ENCODE results near the gene ENO3.

Gene ENO3

GRCh38 chr17:4951486-4951885 is 567 bp downstream of the ENO3 start:
- Mint-ChIP-seq H3K27me3 (peaks cover 1% of the 10 kb centered on the region), H3K27ac (peak overlapping the region; percentile 92), H3K9me3 (no peaks in the 10 kb centered on the region), H3K4me3 (peak overlapping the region; percentile 99), H3K4me1 (peaks cover 24% of the 10 kb centered on the region), H3K36me3 (ENCODE audit: low read depth) (peaks cover 13% of the 10 kb centered on the region)
- ATAC-seq: no peak
- no peak for DNase-seq

DNA sequence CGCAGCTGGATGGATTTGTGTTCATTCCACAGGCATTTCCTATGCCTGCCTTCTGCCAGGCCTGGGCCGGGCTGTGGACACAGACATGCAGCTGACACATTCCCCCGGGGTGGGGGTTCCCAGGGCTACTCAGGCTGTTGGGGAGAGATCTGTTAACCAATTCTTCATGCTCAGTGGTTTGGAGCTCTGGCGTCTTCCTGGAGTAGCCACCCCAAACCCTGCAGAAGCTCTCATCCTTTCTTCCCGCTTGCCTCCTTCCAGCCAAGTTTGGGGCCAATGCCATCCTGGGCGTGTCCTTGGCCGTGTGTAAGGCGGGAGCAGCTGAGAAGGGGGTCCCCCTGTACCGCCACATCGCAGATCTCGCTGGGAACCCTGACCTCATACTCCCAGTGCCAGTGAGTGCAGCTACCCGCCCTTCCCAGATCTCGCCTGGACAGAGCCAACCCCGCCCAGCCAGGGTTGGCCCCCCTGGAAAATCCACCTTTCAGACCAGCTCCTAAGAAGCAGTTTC is 2.6 kb downstream of the ENO3 start:
- Mint-ChIP-seq H3K4me3 (no peak overlapping the region), H3K4me1 (peaks cover 20% of the 10 kb centered on the region), H3K27ac (no peak overlapping the region), H3K36me3 (ENCODE audit: low read depth) (peaks cover 3% of the 10 kb centered on the region), H3K27me3 (peaks cover 1% of the 10 kb centered on the region), H3K9me3 (no peaks in the 10 kb centered on the region)
- DNase-seq: no peak
- no peak for ATAC-seq

DNA sequence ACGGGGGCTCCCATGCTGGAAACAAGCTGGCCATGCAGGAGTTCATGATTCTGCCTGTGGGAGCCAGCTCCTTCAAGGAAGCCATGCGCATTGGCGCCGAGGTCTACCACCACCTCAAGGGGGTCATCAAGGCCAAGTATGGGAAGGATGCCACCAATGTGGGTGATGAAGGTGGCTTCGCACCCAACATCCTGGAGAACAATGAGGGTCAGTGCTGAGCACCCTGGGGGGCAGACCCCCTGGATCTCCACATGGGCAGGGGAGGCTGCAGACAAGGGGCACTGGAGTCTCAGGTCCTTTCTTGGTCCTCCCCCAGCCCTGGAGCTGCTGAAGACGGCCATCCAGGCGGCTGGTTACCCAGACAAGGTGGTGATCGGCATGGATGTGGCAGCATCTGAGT is 4.2 kb downstream of the ENO3 start:
- H3K27ac Mint-ChIP-seq: no peak overlapping the region
- peaks cover 3% of the 10 kb centered on the region for H3K36me3 Mint-ChIP-seq (ENCODE audit: low read depth)
- H3K4me3 Mint-ChIP-seq: no peak overlapping the region
- no peaks in the 10 kb centered on the region for H3K9me3 Mint-ChIP-seq
- H3K4me1 Mint-ChIP-seq: peaks cover 18% of the 10 kb centered on the region
- DNase-seq: no peak
- H3K27me3 Mint-ChIP-seq: no peaks in the 10 kb centered on the region
- no peak for ATAC-seq

GRCh38 chr17:4956493-4957061 is 5.7 kb downstream of the ENO3 start:
- peak; percentile 60 for DNase-seq
- no peaks in the 10 kb centered on the region for H3K9me3 Mint-ChIP-seq
- no peak overlapping the region for H3K27ac Mint-ChIP-seq
- no peaks in the 10 kb centered on the region for H3K27me3 Mint-ChIP-seq
- H3K4me3 Mint-ChIP-seq: no peak overlapping the region
- peak; percentile 5 for ATAC-seq
- H3K36me3 Mint-ChIP-seq (ENCODE audit: low read depth): peaks cover 7% of the 10 kb centered on the region
- H3K4me1 Mint-ChIP-seq: peaks cover 3% of the 10 kb centered on the region

DNA sequence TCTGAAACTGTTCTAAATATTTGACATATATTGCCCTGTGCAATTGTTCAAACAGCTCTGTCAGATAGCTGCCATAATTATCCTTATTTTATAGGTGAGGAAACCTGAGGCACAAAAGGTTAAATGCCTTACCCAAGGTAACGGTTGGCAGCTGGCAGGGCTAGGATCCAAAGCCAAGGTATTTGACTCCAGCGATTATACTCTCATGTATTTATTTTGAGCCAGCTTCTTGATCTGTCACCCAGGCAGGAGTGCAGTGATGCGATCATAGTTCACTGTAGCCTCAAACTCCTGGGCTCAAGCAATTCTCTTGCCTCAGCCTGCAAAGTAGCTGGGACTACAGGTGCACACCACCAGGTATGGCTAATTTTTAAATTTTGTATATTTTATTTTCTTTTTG is 7.2 kb downstream of the ENO3 start:
- Mint-ChIP-seq H3K27me3 (no peaks in the 10 kb centered on the region), H3K36me3 (ENCODE audit: low read depth) (peaks cover 8% of the 10 kb centered on the region), H3K27ac (no peak overlapping the region), H3K9me3 (no peaks in the 10 kb centered on the region), H3K4me1 (peaks cover 2% of the 10 kb centered on the region), H3K4me3 (no peak overlapping the region)
- DNase-seq (no peak), ATAC-seq (no peak)

DNA sequence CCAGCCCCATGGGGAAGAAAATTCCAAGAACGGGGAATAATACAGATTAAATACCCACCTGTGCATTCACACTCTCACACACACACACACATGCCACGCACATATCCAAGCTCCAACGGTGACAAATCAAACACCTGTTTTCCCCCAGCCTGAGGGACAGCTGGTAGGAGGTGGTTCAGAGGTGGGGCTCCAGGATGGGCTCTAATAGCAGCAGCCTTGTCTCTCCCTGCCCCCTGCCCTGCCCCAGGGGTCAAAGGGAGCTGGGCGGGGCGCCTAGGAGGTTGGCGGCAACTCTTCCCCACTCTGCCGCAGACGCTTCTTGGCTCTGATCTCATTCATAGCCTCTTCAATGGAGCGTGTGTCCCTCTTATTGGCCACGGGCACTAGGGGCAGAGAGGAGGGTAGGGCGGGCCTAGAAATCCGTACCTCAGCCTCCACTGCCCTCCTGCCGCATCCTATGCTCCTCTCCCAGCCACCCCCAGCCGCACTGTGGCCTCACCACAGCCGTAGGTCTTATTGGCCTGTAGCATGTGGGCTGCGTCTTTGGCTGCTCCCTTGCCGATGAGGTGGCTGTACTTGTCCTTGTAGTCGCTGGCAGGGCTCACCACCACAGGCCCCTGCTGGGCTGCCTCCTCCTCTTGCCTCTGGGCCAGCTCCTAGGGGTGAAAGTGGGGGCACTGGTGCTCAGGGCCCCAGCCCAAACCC is 8.5 kb downstream of the ENO3 start:
- peak overlapping the region; percentile 6 for H3K27ac Mint-ChIP-seq
- peaks cover 5% of the 10 kb centered on the region for H3K36me3 Mint-ChIP-seq (ENCODE audit: low read depth)
- ATAC-seq (no peak), DNase-seq (no peak)
- H3K4me3 Mint-ChIP-seq: no peak overlapping the region
- H3K9me3 Mint-ChIP-seq: no peaks in the 10 kb centered on the region
- peaks cover 2% of the 10 kb centered on the region for H3K4me1 Mint-ChIP-seq
- H3K27me3 Mint-ChIP-seq: no peaks in the 10 kb centered on the region

DNA sequence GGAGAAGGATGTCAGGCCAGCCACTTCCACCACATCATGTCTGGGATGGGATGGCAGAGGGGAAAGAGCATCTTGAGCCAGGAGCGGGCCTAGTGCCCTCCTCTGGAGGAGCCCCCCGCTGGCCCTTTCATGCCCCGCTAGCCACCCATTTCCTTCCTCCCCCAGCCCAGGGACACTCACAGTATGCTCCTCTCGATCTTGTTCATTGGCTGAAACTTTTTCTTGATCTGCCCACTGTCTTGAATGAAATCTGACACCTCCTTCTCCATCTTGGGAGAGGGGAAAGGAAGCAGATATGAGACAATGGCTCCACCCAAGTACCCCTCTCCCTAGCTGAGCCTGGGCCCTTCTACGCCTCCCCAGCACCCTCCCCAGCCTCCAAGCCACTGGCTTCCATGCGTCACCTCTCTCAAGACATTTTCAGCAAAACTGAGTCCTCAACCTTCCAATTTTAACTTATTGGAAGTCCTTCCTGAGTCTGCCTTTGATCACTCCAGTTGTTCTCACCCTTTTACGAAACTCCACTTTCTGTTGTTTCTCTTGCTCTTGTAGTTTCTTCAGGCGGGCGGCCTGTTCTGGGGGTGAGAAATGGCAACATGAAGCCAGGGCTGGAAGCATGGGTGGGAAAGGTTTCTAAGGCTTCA is 9.5 kb downstream of the ENO3 start:
- Mint-ChIP-seq H3K9me3 (no peaks in the 10 kb centered on the region), H3K27ac (no peak overlapping the region), H3K27me3 (no peaks in the 10 kb centered on the region), H3K36me3 (ENCODE audit: low read depth) (peaks cover 9% of the 10 kb centered on the region), H3K4me3 (no peak overlapping the region), H3K4me1 (peaks cover 6% of the 10 kb centered on the region)
- DNase-seq (no peak), ATAC-seq (no peak)

- ATAC-seq (no peak), DNase-seq (no peak)
- no peaks in the 10 kb centered on the region for H3K9me3 Mint-ChIP-seq
- peaks cover 4% of the 10 kb centered on the region for H3K27me3 Mint-ChIP-seq
- H3K4me1 Mint-ChIP-seq: peaks cover 33% of the 10 kb centered on the region
- H3K36me3 Mint-ChIP-seq (ENCODE audit: low read depth): peaks cover 24% of the 10 kb centered on the region
- peak overlapping the region; percentile 46 for H3K4me3 Mint-ChIP-seq
- no peak overlapping the region for H3K27ac Mint-ChIP-seq
These were observed 14.5 kb downstream of the ENO3 start for GRCh38 chr17:4965311-4965986.

DNA sequence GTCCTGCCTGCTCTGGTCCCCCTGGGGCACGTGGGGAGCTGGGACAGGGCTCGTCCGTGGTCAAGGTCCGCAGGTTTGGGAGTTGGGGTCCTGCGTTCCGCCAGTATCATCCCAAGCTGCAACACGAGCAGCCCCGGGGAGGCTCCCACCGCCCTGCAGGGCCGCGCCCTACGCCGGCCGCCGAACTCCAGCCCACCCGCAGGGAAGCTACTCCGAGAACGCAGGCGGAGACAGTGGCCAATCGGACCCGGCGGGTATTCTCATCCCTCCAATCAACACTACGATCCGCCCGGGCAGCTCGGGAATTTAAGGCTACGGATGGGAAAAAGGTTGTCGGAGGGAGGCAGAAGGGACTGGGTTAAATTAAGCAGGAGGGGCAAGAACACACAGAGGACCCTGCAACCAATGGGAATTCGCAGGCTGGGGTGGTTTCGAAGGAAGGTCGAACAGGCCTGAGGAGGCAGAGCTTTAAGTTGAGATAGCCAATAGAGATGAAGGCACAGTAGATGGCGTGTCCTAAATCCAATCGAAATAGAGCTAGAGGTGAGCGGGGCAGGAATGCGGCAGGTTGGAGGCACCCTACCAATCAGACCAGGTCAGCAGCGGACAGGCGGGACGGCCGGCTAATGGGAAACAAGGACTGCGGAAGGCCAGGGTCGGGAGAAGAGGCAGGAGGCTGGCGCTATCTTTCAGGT is 16.1 kb downstream of the ENO3 start:
- no peak overlapping the region for H3K4me3 Mint-ChIP-seq
- H3K27ac Mint-ChIP-seq: no peak overlapping the region
- DNase-seq (peak; percentile 89), ATAC-seq (peak; percentile 78)
- peaks cover 42% of the 10 kb centered on the region for H3K4me1 Mint-ChIP-seq
- H3K9me3 Mint-ChIP-seq: no peaks in the 10 kb centered on the region
- H3K36me3 Mint-ChIP-seq (ENCODE audit: low read depth): peaks cover 33% of the 10 kb centered on the region
- H3K27me3 Mint-ChIP-seq: peaks cover 4% of the 10 kb centered on the region

DNA sequence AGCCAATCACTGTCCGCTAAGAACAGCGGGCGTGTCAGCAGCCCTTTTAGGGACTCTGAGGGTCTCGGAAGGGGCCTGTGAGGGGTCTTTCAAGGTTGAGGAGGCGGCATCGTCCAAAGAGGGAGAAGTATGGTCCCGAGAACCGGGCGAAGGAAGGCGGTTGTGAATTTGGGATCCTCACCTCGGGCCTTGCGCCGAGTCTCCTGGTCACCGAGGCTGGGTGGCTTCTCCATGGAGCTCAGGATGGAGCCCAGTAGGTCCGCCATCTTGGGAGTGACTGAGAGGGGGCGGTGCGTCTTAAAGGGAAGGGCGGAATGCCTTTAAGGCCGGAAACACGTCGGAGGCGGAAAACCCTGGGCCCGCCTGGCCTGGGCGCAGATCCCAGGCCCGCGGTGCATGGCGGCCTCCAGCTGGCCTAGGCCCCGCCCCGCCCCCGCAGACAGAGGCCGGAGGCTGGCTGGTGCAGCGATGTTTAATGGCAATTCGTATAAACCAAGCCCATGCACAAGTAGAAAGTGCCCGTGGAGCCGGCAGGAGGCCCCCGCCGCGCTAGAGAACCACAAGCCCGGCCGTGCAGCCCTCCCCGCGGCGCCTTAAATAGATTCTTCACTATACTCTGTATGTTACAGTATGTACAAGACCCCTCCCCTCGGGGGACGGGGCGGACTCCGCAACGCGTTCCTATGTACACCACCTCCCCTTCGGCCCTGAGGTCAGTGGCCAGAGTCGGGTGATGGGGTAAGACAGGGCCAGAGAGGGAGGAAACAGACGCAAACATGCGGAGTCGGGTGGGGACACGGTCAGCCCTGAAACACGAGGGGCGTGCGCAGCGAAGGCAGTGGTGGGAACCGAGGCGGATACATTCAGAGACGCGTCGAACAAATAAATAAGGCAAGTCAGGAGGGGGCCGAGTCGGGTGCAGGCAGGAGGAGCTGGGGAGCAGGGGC is 16.9 kb downstream of the ENO3 start, which contains the start of gene SPAG7:
Gene SPAG7 (minus strand): TSS at position 279 of the 947 bp plus-strand sequence. CDS start 13 bp downstream, at position 266.
- H3K4me1 Mint-ChIP-seq: peaks cover 42% of the 10 kb centered on the region
- peaks cover 4% of the 10 kb centered on the region for H3K27me3 Mint-ChIP-seq
- peak; percentile 95 for DNase-seq
- no peaks in the 10 kb centered on the region for H3K9me3 Mint-ChIP-seq
- H3K27ac Mint-ChIP-seq: no peak within 1 kb of the TSS
- peaks cover 38% of the 10 kb centered on the region for H3K36me3 Mint-ChIP-seq (ENCODE audit: low read depth)
- H3K4me3 Mint-ChIP-seq: no peak within 1 kb of the TSS
- peak; percentile 47 for ATAC-seq

DNA sequence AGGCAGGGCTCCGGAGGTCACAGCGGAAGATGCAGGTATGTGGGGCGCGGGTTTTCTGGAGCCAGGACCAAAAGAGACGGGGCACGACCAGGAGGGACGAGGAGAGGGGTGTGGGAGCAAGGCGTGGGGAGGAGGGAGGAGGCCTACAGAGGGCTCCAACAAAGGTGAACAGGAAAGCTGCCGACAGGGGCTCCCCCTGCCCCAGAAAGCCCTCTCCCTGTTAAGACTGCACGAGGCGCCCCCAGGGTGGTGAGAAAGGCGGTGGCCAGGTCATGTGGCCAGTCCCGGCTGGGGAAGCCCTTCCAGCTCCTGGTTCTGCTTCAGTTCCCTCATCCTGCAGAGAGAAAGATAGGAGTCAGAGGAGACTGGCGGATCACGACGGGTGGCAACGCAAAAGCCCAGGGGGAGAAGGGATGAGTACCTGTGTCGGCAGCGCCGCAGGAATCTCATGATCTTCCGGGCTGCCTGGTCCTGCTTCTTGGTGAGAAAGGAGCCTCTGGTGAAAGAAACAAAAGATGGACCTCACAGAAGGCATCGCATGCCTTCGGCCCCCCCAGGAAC is 17.6 kb downstream of the ENO3 start:
- peaks cover 4% of the 10 kb centered on the region for H3K27me3 Mint-ChIP-seq
- H3K36me3 Mint-ChIP-seq (ENCODE audit: low read depth): peaks cover 39% of the 10 kb centered on the region
- no peak overlapping the region for H3K27ac Mint-ChIP-seq
- ATAC-seq: no peak
- no peak overlapping the region for H3K4me3 Mint-ChIP-seq
- no peaks in the 10 kb centered on the region for H3K9me3 Mint-ChIP-seq
- H3K4me1 Mint-ChIP-seq: peaks cover 42% of the 10 kb centered on the region
- DNase-seq: peak; percentile 58

GRCh38 chr17:4969047-4969550 is 18.2 kb downstream of the ENO3 start:
- ATAC-seq: peak; percentile 48
- peaks cover 44% of the 10 kb centered on the region for H3K4me1 Mint-ChIP-seq
- peak; percentile 64 for DNase-seq
- no peak overlapping the region for H3K4me3 Mint-ChIP-seq
- H3K36me3 Mint-ChIP-seq (ENCODE audit: low read depth): peaks cover 43% of the 10 kb centered on the region
- H3K27ac Mint-ChIP-seq: no peak overlapping the region
- H3K27me3 Mint-ChIP-seq: peaks cover 4% of the 10 kb centered on the region
- H3K9me3 Mint-ChIP-seq: no peaks in the 10 kb centered on the region
